ELR (cell line): ENCODE measurements around the gene ZNF611.
"Not testable (repeated sequence)": the region's sequence is repeated elsewhere in the genome, so short reads cannot be mapped to it uniquely, and the experiment has no call there.

Experiments used
- DNase-seq: peaks from one replicate; pipeline ENCODE4 v3.0.0-alpha.2; 2015; ENCODE audit warnings: low read depth

ZNF611 gene

GRCh38 chr19:52734893-52735661 lies at the start of gene ZNF611:
ZNF611 (minus strand) TSS chr19:52735044; CDS start chr19:52715894, 19,150 bp downstream.
- DNase-seq: peak; percentile 95

- DNase-seq: peak; percentile 65
Observed at GRCh38 chr19:52782864-52783263, 48.0 kb upstream of the ZNF611 start.

- DNase-seq: peak; percentile 23
Observed at GRCh38 chr19:52778811-52779210, 44.0 kb upstream of the ZNF611 start.

- DNase-seq: not testable (repeated sequence)
Observed at GRCh38 chr19:52756447-52756846, 21.6 kb upstream of the ZNF611 start.

GRCh38 chr19:52749780-52750179 lies 14.9 kb upstream of the ZNF611 start:
- no peak for DNase-seq

GRCh38 chr19:52748336-52748950 lies 13.6 kb upstream of the ZNF611 start:
- peak; percentile 74 for DNase-seq

- DNase-seq: peak; percentile 18
Observed at GRCh38 chr19:52745919-52746318, 11.1 kb upstream of the ZNF611 start.

- no peak for DNase-seq
Observed at GRCh38 chr19:52743091-52743490, 8.2 kb upstream of the ZNF611 start.

- peak; percentile 19 for DNase-seq
Observed at GRCh38 chr19:52742516-52742915, 7.7 kb upstream of the ZNF611 start.

- DNase-seq: no peak
Observed at GRCh38 chr19:52741951-52742485, 7.2 kb upstream of the ZNF611 start.

GRCh38 chr19:52741371-52741770 lies 6.5 kb upstream of the ZNF611 start:
- DNase-seq: not testable (repeated sequence)

- no peak for DNase-seq
Observed at GRCh38 chr19:52739576-52739975, 4.7 kb upstream of the ZNF611 start.

- DNase-seq: peak; percentile 75
Observed at GRCh38 chr19:52735734-52736133, 890 bp upstream of the ZNF611 start.

GRCh38 chr19:52734331-52734892 lies 432 bp downstream of the ZNF611 start:
- peak; percentile 34 for DNase-seq

- not testable (repeated sequence) for DNase-seq
Observed at GRCh38 chr19:52726051-52726450, 8.8 kb downstream of the ZNF611 start.

GRCh38 chr19:52725528-52725961 lies 9.3 kb downstream of the ZNF611 start:
- DNase-seq: no peak

GRCh38 chr19:52724701-52725514 lies 9.9 kb downstream of the ZNF611 start:
- no peak for DNase-seq

- DNase-seq: not testable (repeated sequence)
Observed at GRCh38 chr19:52723907-52724598, 10.8 kb downstream of the ZNF611 start.

GRCh38 chr19:52722062-52723003 lies 12.5 kb downstream of the ZNF611 start:
- peak; percentile 99 for DNase-seq

- not testable (repeated sequence) for DNase-seq
Observed at GRCh38 chr19:52720541-52720940, 14.3 kb downstream of the ZNF611 start.
